ENCODE data around the gene SSH2.
"Not testable (repeated sequence)": the region's sequence is repeated elsewhere in the genome, so short reads cannot be mapped to it uniquely, and the experiment has no call there.

Gene SSH2

GRCh38 chr17:29918922-29919856 is 10.8 kb downstream of the SSH2 start:
- no peak overlapping the region for H3K9ac ChIP-seq (ENCODE audit: low read length)
- peaks cover 3% of the 10 kb centered on the region for H3K4me1 ChIP-seq (ENCODE audit: control insufficient read depth, insufficient read depth, low read length)
- H3K36me3 ChIP-seq (ENCODE audit: control insufficient read depth, insufficient read depth, low read length): no peaks in the 10 kb centered on the region
- H3K27me3 ChIP-seq (ENCODE audit: control insufficient read depth, insufficient read depth, low read length): no peaks in the 10 kb centered on the region
- H3K4me3 ChIP-seq (ENCODE audit: low read length): no peak overlapping the region
- no peak overlapping the region for H3K27ac ChIP-seq (ENCODE audit: low read depth, low read length)

- H3K9ac ChIP-seq (ENCODE audit: low read length): no peak overlapping the region
- no peak overlapping the region for H3K4me3 ChIP-seq (ENCODE audit: low read length)
- H3K27ac ChIP-seq (ENCODE audit: low read depth, low read length): no peak overlapping the region
- H3K4me1 ChIP-seq (ENCODE audit: control insufficient read depth, insufficient read depth, low read length): peaks cover 3% of the 10 kb centered on the region
- H3K27me3 ChIP-seq (ENCODE audit: control insufficient read depth, insufficient read depth, low read length): no peaks in the 10 kb centered on the region
- H3K36me3 ChIP-seq (ENCODE audit: control insufficient read depth, insufficient read depth, low read length): no peaks in the 10 kb centered on the region
Measured at GRCh38 chr17:29918016-29918415, 12.0 kb downstream of the SSH2 start.

- H3K9ac ChIP-seq (ENCODE audit: low read length): no peak overlapping the region
- H3K27me3 ChIP-seq (ENCODE audit: control insufficient read depth, insufficient read depth, low read length): no peaks in the 10 kb centered on the region
- no peak overlapping the region for H3K27ac ChIP-seq (ENCODE audit: low read depth, low read length)
- no peak overlapping the region for H3K4me3 ChIP-seq (ENCODE audit: low read length)
- H3K4me1 ChIP-seq (ENCODE audit: control insufficient read depth, insufficient read depth, low read length): peaks cover 3% of the 10 kb centered on the region
- no peaks in the 10 kb centered on the region for H3K36me3 ChIP-seq (ENCODE audit: control insufficient read depth, insufficient read depth, low read length)
Measured at GRCh38 chr17:29914819-29915537, 15.1 kb downstream of the SSH2 start.

GRCh38 chr17:29911641-29912177 is 18.3 kb downstream of the SSH2 start:
- Histone ChIP-seq H3K27ac (ENCODE audit: low read depth, low read length) (no peak overlapping the region), H3K36me3 (ENCODE audit: control insufficient read depth, insufficient read depth, low read length) (no peaks in the 10 kb centered on the region)

GRCh38 chr17:29909236-29910003 is 20.6 kb downstream of the SSH2 start:
- Histone ChIP-seq H3K36me3 (ENCODE audit: control insufficient read depth, insufficient read depth, low read length) (no peaks in the 10 kb centered on the region), H3K4me3 (ENCODE audit: low read length) (no peak overlapping the region), H3K9ac (ENCODE audit: low read length) (no peak overlapping the region), H3K27ac (ENCODE audit: low read depth, low read length) (no peak overlapping the region), H3K4me1 (ENCODE audit: control insufficient read depth, insufficient read depth, low read length) (no peaks in the 10 kb centered on the region), H3K27me3 (ENCODE audit: control insufficient read depth, insufficient read depth, low read length) (no peaks in the 10 kb centered on the region)

More at GRCh38 chr17:29911641-29912177, 18.3 kb downstream of the SSH2 start:
- no peaks in the 10 kb centered on the region for H3K27me3 ChIP-seq (ENCODE audit: control insufficient read depth, insufficient read depth, low read length)
- H3K4me3 ChIP-seq (ENCODE audit: low read length): no peak overlapping the region
- no peak overlapping the region for H3K9ac ChIP-seq (ENCODE audit: low read length)
- H3K4me1 ChIP-seq (ENCODE audit: control insufficient read depth, insufficient read depth, low read length): no peaks in the 10 kb centered on the region

GRCh38 chr17:29906969-29907368 is 23.1 kb downstream of the SSH2 start:
- no peaks in the 10 kb centered on the region for H3K27me3 ChIP-seq (ENCODE audit: control insufficient read depth, insufficient read depth, low read length)
- H3K36me3 ChIP-seq (ENCODE audit: control insufficient read depth, insufficient read depth, low read length): no peaks in the 10 kb centered on the region
- H3K27ac ChIP-seq (ENCODE audit: low read depth, low read length): no peak overlapping the region
- H3K4me3 ChIP-seq (ENCODE audit: low read length): no peak overlapping the region
- no peaks in the 10 kb centered on the region for H3K4me1 ChIP-seq (ENCODE audit: control insufficient read depth, insufficient read depth, low read length)
- H3K9ac ChIP-seq (ENCODE audit: low read length): no peak overlapping the region

- Histone ChIP-seq H3K4me1 (ENCODE audit: control insufficient read depth, insufficient read depth, low read length) (no peaks in the 10 kb centered on the region), H3K27ac (ENCODE audit: low read depth, low read length) (no peak overlapping the region), H3K9ac (ENCODE audit: low read length) (no peak overlapping the region), H3K4me3 (ENCODE audit: low read length) (no peak overlapping the region), H3K36me3 (ENCODE audit: control insufficient read depth, insufficient read depth, low read length) (no peaks in the 10 kb centered on the region), H3K27me3 (ENCODE audit: control insufficient read depth, insufficient read depth, low read length) (no peaks in the 10 kb centered on the region)
Measured at GRCh38 chr17:29905879-29906167, 24.2 kb downstream of the SSH2 start.

GRCh38 chr17:29905086-29905878 is 24.7 kb downstream of the SSH2 start:
- H3K4me1 ChIP-seq (ENCODE audit: control insufficient read depth, insufficient read depth, low read length): no peaks in the 10 kb centered on the region
- H3K4me3 ChIP-seq (ENCODE audit: low read length): no peak overlapping the region
- H3K27me3 ChIP-seq (ENCODE audit: control insufficient read depth, insufficient read depth, low read length): no peaks in the 10 kb centered on the region
- H3K27ac ChIP-seq (ENCODE audit: low read depth, low read length): no peak overlapping the region
- no peaks in the 10 kb centered on the region for H3K36me3 ChIP-seq (ENCODE audit: control insufficient read depth, insufficient read depth, low read length)
- H3K9ac ChIP-seq (ENCODE audit: low read length): no peak overlapping the region

GRCh38 chr17:29903471-29903870 is 26.6 kb downstream of the SSH2 start:
- Histone ChIP-seq H3K9ac (ENCODE audit: low read length) (no peak overlapping the region), H3K36me3 (ENCODE audit: control insufficient read depth, insufficient read depth, low read length) (no peaks in the 10 kb centered on the region), H3K27me3 (ENCODE audit: control insufficient read depth, insufficient read depth, low read length) (no peaks in the 10 kb centered on the region), H3K4me1 (ENCODE audit: control insufficient read depth, insufficient read depth, low read length) (no peaks in the 10 kb centered on the region), H3K27ac (ENCODE audit: low read depth, low read length) (no peak overlapping the region), H3K4me3 (ENCODE audit: low read length) (no peak overlapping the region)

GRCh38 chr17:29897136-29897535 is 32.9 kb downstream of the SSH2 start:
- not testable (repeated sequence) for H3K4me1 ChIP-seq (ENCODE audit: control insufficient read depth, insufficient read depth, low read length); H3K4me3 ChIP-seq (ENCODE audit: low read length); H3K27ac ChIP-seq (ENCODE audit: low read depth, low read length); H3K9ac ChIP-seq (ENCODE audit: low read length); H3K36me3 ChIP-seq (ENCODE audit: control insufficient read depth, insufficient read depth, low read length); H3K27me3 ChIP-seq (ENCODE audit: control insufficient read depth, insufficient read depth, low read length)

GRCh38 chr17:29892201-29892600 is 37.8 kb downstream of the SSH2 start:
- Histone ChIP-seq H3K27me3 (ENCODE audit: control insufficient read depth, insufficient read depth, low read length) (no peaks in the 10 kb centered on the region), H3K4me3 (ENCODE audit: low read length) (no peak overlapping the region), H3K27ac (ENCODE audit: low read depth, low read length) (no peak overlapping the region)

More at GRCh38 chr17:29892201-29892600, 37.8 kb downstream of the SSH2 start:
- Histone ChIP-seq H3K4me1 (ENCODE audit: control insufficient read depth, insufficient read depth, low read length) (no peaks in the 10 kb centered on the region), H3K36me3 (ENCODE audit: control insufficient read depth, insufficient read depth, low read length) (no peaks in the 10 kb centered on the region), H3K9ac (ENCODE audit: low read length) (no peak overlapping the region)

All from rectal smooth muscle tissue (tissue), 1 donor.